ENCODE data around the gene TBC1D5.

TBC1D5 gene

DNA sequence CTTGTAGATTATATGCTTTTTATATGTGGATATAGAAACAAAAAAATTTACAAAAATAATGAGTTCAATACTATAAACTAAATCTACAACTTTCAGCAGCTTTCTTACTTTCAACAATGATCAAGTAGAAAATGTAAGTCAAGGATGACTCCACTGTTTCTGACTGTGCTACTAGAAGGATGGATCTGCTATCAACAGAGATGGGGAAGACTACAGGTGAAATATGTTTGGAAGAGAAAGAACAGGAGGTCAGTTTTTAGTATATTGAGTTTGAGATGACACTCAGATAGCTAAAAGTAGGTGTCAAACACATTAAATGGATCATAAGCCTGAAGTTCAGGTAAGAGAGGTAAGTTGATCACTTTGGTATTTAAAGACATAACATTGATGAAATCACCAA is 107.5 kb downstream of the TBC1D5 start:
- H3K4me3 ChIP-seq (ENCODE audit: low read depth, low read length) = no peak overlapping the region
- DNase-seq (ENCODE audit: low read depth) = no peak
- TF ChIP-seq, protein P1, sequence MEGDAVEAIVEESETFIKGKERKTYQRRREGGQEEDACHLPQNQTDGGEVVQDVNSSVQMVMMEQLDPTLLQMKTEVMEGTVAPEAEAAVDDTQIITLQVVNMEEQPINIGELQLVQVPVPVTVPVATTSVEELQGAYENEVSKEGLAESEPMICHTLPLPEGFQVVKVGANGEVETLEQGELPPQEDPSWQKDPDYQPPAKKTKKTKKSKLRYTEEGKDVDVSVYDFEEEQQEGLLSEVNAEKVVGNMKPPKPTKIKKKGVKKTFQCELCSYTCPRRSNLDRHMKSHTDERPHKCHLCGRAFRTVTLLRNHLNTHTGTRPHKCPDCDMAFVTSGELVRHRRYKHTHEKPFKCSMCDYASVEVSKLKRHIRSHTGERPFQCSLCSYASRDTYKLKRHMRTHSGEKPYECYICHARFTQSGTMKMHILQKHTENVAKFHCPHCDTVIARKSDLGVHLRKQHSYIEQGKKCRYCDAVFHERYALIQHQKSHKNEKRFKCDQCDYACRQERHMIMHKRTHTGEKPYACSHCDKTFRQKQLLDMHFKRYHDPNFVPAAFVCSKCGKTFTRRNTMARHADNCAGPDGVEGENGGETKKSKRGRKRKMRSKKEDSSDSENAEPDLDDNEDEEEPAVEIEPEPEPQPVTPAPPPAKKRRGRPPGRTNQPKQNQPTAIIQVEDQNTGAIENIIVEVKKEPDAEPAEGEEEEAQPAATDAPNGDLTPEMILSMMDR (IDR thresholded peaks at IDR 0.05; ENCODE audit: insufficient read depth, low read depth, low read length, missing control alignments) = no peak

DNA sequence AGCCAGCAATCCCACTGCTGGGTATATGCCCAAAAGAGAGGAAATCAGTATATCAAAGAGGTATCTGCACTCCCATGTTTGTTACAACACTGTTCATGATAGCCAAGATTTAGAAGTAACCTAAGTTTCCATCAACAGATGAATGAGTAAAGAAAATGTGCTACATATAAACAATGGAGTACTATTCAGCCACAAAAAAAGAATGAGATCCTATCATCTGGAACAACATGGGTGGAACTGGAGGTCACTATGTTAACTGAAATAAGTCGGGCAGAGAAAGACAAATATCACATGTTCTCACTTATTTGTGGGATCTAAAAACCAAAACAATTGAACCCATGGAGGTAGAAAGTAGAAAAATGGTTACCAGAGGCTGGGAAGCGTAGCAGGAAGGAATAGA is 108.2 kb downstream of the TBC1D5 start:
- H3K4me3 ChIP-seq (ENCODE audit: low read depth, low read length) = no peak overlapping the region
- TF ChIP-seq, protein P1 (IDR thresholded peaks at IDR 0.05; ENCODE audit: insufficient read depth, low read depth, low read length, missing control alignments) = no peak
- no peak for DNase-seq (ENCODE audit: low read depth)

DNA sequence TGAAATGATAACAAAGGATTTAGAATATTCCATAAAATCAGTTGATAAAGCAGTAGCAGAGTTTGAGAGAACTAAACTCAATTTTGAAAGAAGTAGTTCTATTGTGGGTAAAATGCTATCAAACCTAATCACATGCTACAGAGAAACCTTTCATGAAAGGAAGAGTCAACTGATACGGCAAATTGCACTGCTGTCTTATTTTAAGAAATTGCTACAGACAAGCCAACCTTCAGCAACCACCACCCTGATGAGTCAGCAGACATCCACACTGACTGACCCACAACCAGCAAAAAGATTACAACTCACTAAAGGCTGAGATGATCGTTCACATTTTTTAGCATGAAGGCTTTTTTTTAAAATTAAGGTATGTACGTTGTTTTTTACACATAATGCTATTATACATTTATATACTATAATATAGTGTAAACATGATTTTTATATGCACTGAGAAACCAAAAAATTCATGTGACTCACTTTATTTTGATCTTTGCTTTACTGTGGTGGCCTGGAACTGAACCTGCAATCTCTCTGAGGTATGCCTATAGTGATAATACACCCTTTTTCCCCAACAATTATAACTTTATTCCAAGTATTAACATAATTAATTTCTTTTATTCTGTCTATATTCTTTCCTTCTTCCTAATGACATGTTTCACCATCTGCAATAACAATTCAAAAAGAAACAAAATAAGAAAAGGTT is 109.9 kb downstream of the TBC1D5 start:
- TF ChIP-seq, protein P1 (IDR thresholded peaks at IDR 0.05; ENCODE audit: insufficient read depth, low read depth, low read length, missing control alignments) = no peak
- no peak overlapping the region for H3K4me3 ChIP-seq (ENCODE audit: low read depth, low read length)
- DNase-seq (ENCODE audit: low read depth) = peak; percentile 7

DNA sequence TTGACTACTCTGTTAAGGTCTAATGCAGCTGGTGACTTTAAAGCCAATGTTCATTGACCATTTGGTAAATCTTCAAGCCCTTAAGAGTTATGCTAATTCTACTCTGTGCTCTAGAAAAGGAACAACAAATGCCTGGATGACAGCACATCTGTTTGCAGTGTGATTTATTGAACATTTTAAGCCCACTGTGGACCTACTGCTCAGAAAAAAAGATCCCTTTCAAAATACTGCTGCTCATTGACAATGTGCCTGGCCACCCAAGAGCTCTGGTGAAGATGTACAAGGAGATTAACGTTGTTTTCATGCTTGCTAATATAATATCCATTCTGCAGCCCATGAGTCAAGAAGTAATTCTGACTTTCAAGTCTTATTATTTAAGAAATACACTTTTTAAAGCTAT is 110.8 kb downstream of the TBC1D5 start:
- no peak for DNase-seq (ENCODE audit: low read depth)
- TF ChIP-seq, protein P1 (IDR thresholded peaks at IDR 0.05; ENCODE audit: insufficient read depth, low read depth, low read length, missing control alignments) = no peak
- H3K4me3 ChIP-seq (ENCODE audit: low read depth, low read length) = no peak overlapping the region

DNA sequence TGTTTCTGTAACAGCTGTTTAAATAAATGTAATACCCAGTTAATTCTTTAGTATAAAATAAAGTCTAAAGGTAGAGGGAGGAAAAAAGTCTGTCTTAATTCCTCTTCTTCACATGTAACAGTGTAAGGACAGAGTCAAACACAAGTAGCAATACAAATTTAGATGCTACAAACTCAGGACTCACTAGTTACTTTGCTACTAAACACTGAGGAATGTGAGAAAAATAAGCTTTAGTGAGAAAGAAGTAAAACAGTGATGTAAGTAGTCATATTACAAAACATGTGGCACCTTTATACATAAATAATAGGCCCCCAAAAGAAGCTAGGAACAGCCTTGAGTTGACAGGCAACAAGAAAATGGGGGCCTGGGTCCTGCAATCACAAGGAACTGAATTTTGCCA is 113.0 kb downstream of the TBC1D5 start:
- H3K4me3 ChIP-seq (ENCODE audit: low read depth, low read length) = no peak overlapping the region
- no peak for DNase-seq (ENCODE audit: low read depth)
- TF ChIP-seq, protein P1 (IDR thresholded peaks at IDR 0.05; ENCODE audit: insufficient read depth, low read depth, low read length, missing control alignments) = no peak

DNA sequence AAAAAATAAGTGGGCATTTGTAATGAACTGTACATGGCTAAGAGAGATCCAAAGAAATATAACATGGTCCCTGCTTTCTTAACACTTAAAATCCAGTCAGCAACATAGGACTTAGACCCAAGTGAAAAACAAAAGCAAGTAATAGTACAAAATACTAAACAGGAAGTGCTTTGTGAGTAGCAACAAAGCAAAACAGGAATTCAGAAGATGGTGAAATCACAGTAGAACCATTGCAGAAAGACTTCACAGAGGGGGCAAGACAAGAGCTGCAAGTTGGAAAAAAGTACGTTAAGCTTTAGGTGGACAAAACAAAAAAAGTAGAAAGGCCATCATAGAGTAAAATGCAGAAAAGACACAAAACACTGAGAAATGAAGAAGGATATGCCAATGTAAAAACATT is 116.0 kb downstream of the TBC1D5 start:
- H3K4me3 ChIP-seq (ENCODE audit: low read depth, low read length) = no peak overlapping the region
- DNase-seq (ENCODE audit: low read depth) = no peak
- TF ChIP-seq, protein P1 (IDR thresholded peaks at IDR 0.05; ENCODE audit: insufficient read depth, low read depth, low read length, missing control alignments) = no peak

DNA sequence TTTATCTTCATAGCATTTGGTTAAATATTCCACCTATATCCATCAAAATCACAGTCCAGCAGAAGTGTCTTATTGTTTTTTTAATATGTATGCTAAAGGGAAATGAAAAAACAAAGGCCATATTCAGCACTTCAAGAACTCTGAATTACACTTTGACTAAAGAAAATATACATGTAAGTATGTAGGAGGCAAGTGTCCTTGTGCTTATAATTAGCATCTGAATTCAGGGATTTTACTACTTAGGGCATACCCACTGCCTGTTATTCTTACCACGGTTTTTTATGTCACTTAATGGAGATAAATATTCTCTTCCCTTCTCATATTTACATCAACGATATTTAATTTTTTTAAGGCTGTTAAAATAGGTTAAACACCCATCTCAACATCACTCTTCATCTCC is 117.3 kb downstream of the TBC1D5 start:
- TF ChIP-seq, protein P1 (IDR thresholded peaks at IDR 0.05; ENCODE audit: insufficient read depth, low read depth, low read length, missing control alignments) = no peak
- H3K4me3 ChIP-seq (ENCODE audit: low read depth, low read length) = no peak overlapping the region
- no peak for DNase-seq (ENCODE audit: low read depth)

Data from GM12865 (cell line).